Activated CD8-positive, alpha-beta T cell treated with anti-CD3 and anti-CD28 coated beads for 36 hours (primary cell): ENCODE results near the gene MOSPD3. TPM values are rescaled to one million over a fixed set of nuclear protein-coding genes. Genes with fewer than 3 reads are reported as not detected.

Experiments
- ATAC-seq: fragments of 200-7000 bp; cut with Tn5 transposase; one replicate; pipeline ENCODE4 v1.10.0; 2021; ENCODE audit warnings: mild to moderate bottlenecking, moderate library complexity
- CTCF ChIA-PET: fragments of 350-600 bp; sonication (Branson Sonifier 250); formaldehyde crosslinking; loops from one replicate; lab custom pipeline; 2021; ENCODE audit warnings: antibody characterized with exemption; lab: Charles Lee
- POLR2A ChIA-PET: fragments of 350-600 bp; sonication (Branson Sonifier 250); formaldehyde crosslinking; loops from one replicate; lab custom pipeline; 2021; ENCODE audit warnings: antibody characterized with exemption; lab: Charles Lee
- DNase-seq: peaks from one replicate; pipeline ENCODE4 v3.0.0-alpha.2; 2020
- H3K27ac Mint-ChIP-seq: one replicate; pipeline ENCODE4 v1.8.0; 2021; ENCODE audit warnings: mild to moderate bottlenecking, mixed read lengths
- H3K27me3 Mint-ChIP-seq: one replicate; pipeline ENCODE4 v1.8.0; 2021; ENCODE audit warnings: mixed read lengths
- H3K36me3 Mint-ChIP-seq: one replicate; pipeline ENCODE4 v1.8.0; 2021; ENCODE audit warnings: low read depth, mixed read lengths
- H3K4me1 Mint-ChIP-seq: one replicate; pipeline ENCODE4 v1.8.0; 2021; ENCODE audit warnings: low read depth, mixed read lengths
- H3K4me3 Mint-ChIP-seq: one replicate; pipeline ENCODE4 v1.8.0; 2021; ENCODE audit warnings: mild to moderate bottlenecking, moderate library complexity, mixed read lengths
- H3K9me3 Mint-ChIP-seq: one replicate; pipeline ENCODE4 v1.8.0; 2021; ENCODE audit warnings: mixed read lengths
- CTCF ChIP-seq: fragments of 200-600 bp; IDR thresholded peaks from one replicate; pipeline ENCODE4 v1.8.0; 2022; ENCODE audit warnings: antibody characterized with exemption, mild to moderate bottlenecking
- intact Hi-C: fragments of 100-400 bp; cut with micrococcal nuclease; formaldehyde crosslinking; loops from one replicate; pipeline ENCODE4 v1.10.0; 2022
- total RNA-seq, 2 experiments: library from RNA; stranded (reverse); gene quantifications; one replicate each; pipeline ENCODE4 v1.2.3, GENCODE V29; 2021

Gene MOSPD3
- total RNA-seq, 2 experiments from 2014 or later = 9.6 to 10.5 TPM

- Mint-ChIP-seq H3K4me1 (peaks cover 28% of the 10 kb centered on the region), H3K27me3 (no peaks in the 10 kb centered on the region), H3K27ac (no peak overlapping the region), H3K36me3 (peaks cover 17% of the 10 kb centered on the region), H3K4me3 (no peak overlapping the region), H3K9me3 (no peaks in the 10 kb centered on the region)
- ChIA-PET POLR2A (interaction anchor here (0.7 to 2.6 kb wide), 6 partner anchors 18 to 388 kb away, joined by 3 to 7 read pairs (median 4); partner anchors contain the start of genes AGFG2 and POP7), CTCF (interaction anchor here (1.0 to 4.7 kb wide), 17 partner anchors 11 to 161 kb away, joined by 3 to 39 read pairs (median 6); partner anchors contain the start of genes AGFG2, FBXO24, LRCH4 and TSC22D4)
- TF ChIP-seq CTCF = no peak
- intact Hi-C loops = no loop called here
- DNase-seq = no peak
- no peak for ATAC-seq
Measured at GRCh38 chr7:100565133-100565571, 47.2 kb upstream of the MOSPD3 start.

DNA sequence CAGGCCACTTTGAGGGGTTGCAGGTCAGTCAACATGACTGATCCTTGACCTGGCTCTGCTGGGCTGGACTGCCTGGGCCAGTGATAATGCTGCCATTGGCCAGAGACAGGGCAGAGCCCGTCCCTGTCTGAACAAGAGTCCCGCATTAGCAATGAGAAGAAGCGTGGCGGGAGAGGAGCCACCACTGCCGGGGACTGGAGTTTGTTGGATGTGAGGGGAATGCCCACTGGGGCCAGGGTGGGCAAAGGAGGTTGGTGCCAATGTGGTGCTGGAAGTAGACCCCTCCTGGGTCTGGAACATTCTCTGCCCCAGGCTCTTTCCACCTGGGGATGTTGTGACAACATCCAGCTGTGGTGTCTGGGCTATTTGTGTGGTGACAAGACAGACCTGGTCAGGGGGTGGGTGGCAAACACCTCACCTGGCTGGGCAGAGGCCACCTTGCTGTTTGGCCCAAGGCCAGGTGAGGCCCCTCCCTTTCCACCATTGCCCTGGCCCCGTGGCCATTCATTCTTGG lies 46.3 kb upstream of the MOSPD3 start:
- no peaks in the 10 kb centered on the region for H3K9me3 Mint-ChIP-seq
- ATAC-seq (no peak), DNase-seq (no peak)
- peaks cover 14% of the 10 kb centered on the region for H3K36me3 Mint-ChIP-seq
- H3K27me3 Mint-ChIP-seq = no peaks in the 10 kb centered on the region
- ChIA-PET CTCF (interaction anchor here (0.7 to 4.7 kb wide), 10 partner anchors 12 to 160 kb away, joined by 3 to 39 read pairs (median 12); partner anchors contain the start of genes FBXO24, LRCH4 and TSC22D4), POLR2A (interaction anchor here (0.6 to 2.6 kb wide), 6 partner anchors 17 to 1033 kb away, joined by 3 to 7 read pairs (median 3); partner anchors contain the start of gene MOSPD3)
- no peak for TF ChIP-seq CTCF
- peak overlapping the region; percentile 26 for H3K27ac Mint-ChIP-seq
- no peak overlapping the region for H3K4me3 Mint-ChIP-seq
- intact Hi-C loops = no loop called here
- H3K4me1 Mint-ChIP-seq = peaks cover 32% of the 10 kb centered on the region

- Mint-ChIP-seq H3K4me3 (no peak overlapping the region), H3K36me3 (peaks cover 15% of the 10 kb centered on the region), H3K27ac (peak overlapping the region; percentile 69), H3K9me3 (no peaks in the 10 kb centered on the region), H3K4me1 (peaks cover 43% of the 10 kb centered on the region), H3K27me3 (no peaks in the 10 kb centered on the region)
- intact Hi-C loops = no loop called here
- ATAC-seq = no peak
- TF ChIP-seq CTCF = no peak
- DNase-seq = peak; percentile 21
- ChIA-PET CTCF (interaction anchor here (0.7 to 4.4 kb wide), 6 partner anchors 13 to 124 kb away, joined by 3 to 30 read pairs (median 4); no protein-coding TSS in a partner anchor), POLR2A (interaction anchor here (0.6 to 3.6 kb wide), 7 partner anchors 8 to 1034 kb away, joined by 3 to 22 read pairs (median 3); partner anchors contain the start of genes FBXO24, LRCH4 and MOSPD3)
Measured at GRCh38 chr7:100567031-100567730, 45.2 kb upstream of the MOSPD3 start.

GRCh38 chr7:100567751-100568175 lies 44.6 kb upstream of the MOSPD3 start:
- CTCF ChIA-PET = interaction anchor here (0.7 to 4.4 kb wide), 4 partner anchors 8 to 85 kb away, joined by 3 to 30 read pairs (median 7); no protein-coding TSS in a partner anchor
- Mint-ChIP-seq H3K4me3 (no peak overlapping the region), H3K4me1 (peaks cover 46% of the 10 kb centered on the region), H3K9me3 (no peaks in the 10 kb centered on the region), H3K27me3 (no peaks in the 10 kb centered on the region), H3K27ac (peak overlapping the region; percentile 69), H3K36me3 (peaks cover 15% of the 10 kb centered on the region)
- POLR2A ChIA-PET = interaction anchor here (1.3 to 3.6 kb wide), 3 partner anchors 8 to 45 kb away, joined by 3 to 22 read pairs (median 4); partner anchors contain the start of genes FBXO24, LRCH4 and MOSPD3
- ATAC-seq (no peak), DNase-seq (no peak)
- intact Hi-C loops = no loop called here
- no peak for TF ChIP-seq CTCF
